Sigmoid colon (tissue), 4 donors: ENCODE data around the gene SYNCRIP.

Experiments used
- EP300 ChIP-seq, 4 donors: sonication (generic); formaldehyde crosslinking; IDR thresholded peaks; one replicate each; pipeline ENCODE4 v1.6.1; 2017; ENCODE audit warnings: antibody characterized with exemption in 4 of 4
- POLR2A ChIP-seq, 2 donors: fragments of 450-650 bp; IDR thresholded peaks; one replicate each; pipeline ENCODE4 v1.6.1; 2016; ENCODE audit warnings: antibody characterized with exemption in 2 of 2, mild to moderate bottlenecking in 2 of 2, moderate library complexity in 2 of 2
- POLR2AphosphoS5 ChIP-seq, 4 donors: sonication (generic); formaldehyde crosslinking; IDR thresholded peaks; one replicate each; pipeline ENCODE4 v1.6.1; 2017; ENCODE audit warnings: antibody characterized with exemption in 4 of 4
- TF ChIP-seq, protein P1 (sequence below), 4 experiments: fragments of 450-650 bp in 3 of 4; fragments of 200-600 bp in 1 of 4; IDR thresholded peaks; one replicate each; pipeline ENCODE4 v1.5.1; 2016 to 2019; ENCODE audit warnings: antibody characterized with exemption in 4 of 4, mild to moderate bottlenecking in 3 of 4, moderate library complexity in 2 of 4

GRCh38 chr6:85591207-85591606, 51.5 kb downstream of the SYNCRIP start:
- TF ChIP-seq POLR2A (IDR thresholded peaks at IDR 0.05) (no peak), POLR2AphosphoS5 (IDR thresholded peaks at IDR 0.05) (no peak), EP300 (IDR thresholded peaks at IDR 0.05) (no peak)
- TF ChIP-seq, protein P1, sequence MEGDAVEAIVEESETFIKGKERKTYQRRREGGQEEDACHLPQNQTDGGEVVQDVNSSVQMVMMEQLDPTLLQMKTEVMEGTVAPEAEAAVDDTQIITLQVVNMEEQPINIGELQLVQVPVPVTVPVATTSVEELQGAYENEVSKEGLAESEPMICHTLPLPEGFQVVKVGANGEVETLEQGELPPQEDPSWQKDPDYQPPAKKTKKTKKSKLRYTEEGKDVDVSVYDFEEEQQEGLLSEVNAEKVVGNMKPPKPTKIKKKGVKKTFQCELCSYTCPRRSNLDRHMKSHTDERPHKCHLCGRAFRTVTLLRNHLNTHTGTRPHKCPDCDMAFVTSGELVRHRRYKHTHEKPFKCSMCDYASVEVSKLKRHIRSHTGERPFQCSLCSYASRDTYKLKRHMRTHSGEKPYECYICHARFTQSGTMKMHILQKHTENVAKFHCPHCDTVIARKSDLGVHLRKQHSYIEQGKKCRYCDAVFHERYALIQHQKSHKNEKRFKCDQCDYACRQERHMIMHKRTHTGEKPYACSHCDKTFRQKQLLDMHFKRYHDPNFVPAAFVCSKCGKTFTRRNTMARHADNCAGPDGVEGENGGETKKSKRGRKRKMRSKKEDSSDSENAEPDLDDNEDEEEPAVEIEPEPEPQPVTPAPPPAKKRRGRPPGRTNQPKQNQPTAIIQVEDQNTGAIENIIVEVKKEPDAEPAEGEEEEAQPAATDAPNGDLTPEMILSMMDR (IDR thresholded peaks at IDR 0.05), result no peak
